Mesendoderm (in vitro differentiated cells): ENCODE measurements around the gene SRGAP1.
"Not testable (repeated sequence)": the region's sequence is repeated elsewhere in the genome, so short reads cannot be mapped to it uniquely, and the experiment has no call there.

ENCODE experiments used
- DNase-seq: peaks from one replicate; pipeline ENCODE4 v3.0.0; 2013
- H2AK5ac ChIP-seq: 2 replicates; pipeline ENCODE4 v1.6.1; 2013; ENCODE audit warnings: low read length, inconsistent platforms
- H2BK120ac ChIP-seq: 2 replicates; pipeline ENCODE4 v1.6.1; 2013; ENCODE audit warnings: low read depth, mild to moderate bottlenecking, low read length, moderate library complexity, mixed read lengths
- H2BK15ac ChIP-seq: replicated peaks from 2 replicates; pipeline ENCODE4 v1.6.1; 2013; ENCODE audit warnings: low read depth, mild to moderate bottlenecking, moderate library complexity
- H2BK5ac ChIP-seq: 2 replicates; pipeline ENCODE4 v1.6.1; 2013; ENCODE audit warnings: low read length, inconsistent platforms
- H3K18ac ChIP-seq: 2 replicates; pipeline ENCODE4 v1.6.1; 2013; ENCODE audit warnings: mild to moderate bottlenecking, low read length, mixed read lengths
- H3K23ac ChIP-seq: one replicate; pipeline ENCODE4 v1.6.1; 2013; ENCODE audit warnings: low read length
- H3K27ac ChIP-seq: 2 replicates; pipeline ENCODE4 v1.5.1; 2013; ENCODE audit warnings: low read depth, mild to moderate bottlenecking, inconsistent platforms, low read length, moderate library complexity
- H3K27me3 ChIP-seq: 2 replicates; pipeline ENCODE4 v1.6.1; 2013; ENCODE audit warnings: low read length, control low read depth, mild to moderate bottlenecking, inconsistent platforms; ENCODE audit not compliant: insufficient read depth, poor library complexity
- H3K36me3 ChIP-seq: 2 replicates; pipeline ENCODE4 v1.6.1; 2013; ENCODE audit warnings: low read length, inconsistent platforms; ENCODE audit not compliant: control insufficient read depth, insufficient read depth
- H3K4ac ChIP-seq: one replicate; pipeline ENCODE4 v1.6.1; 2013; ENCODE audit warnings: low read depth, mild to moderate bottlenecking, low read length, moderate library complexity
- H3K4me1 ChIP-seq: 2 replicates; pipeline ENCODE4 v1.6.1; 2013; ENCODE audit warnings: low read depth, low read length, inconsistent platforms; ENCODE audit not compliant: control insufficient read depth
- H3K4me2 ChIP-seq: 2 replicates; pipeline ENCODE4 v1.6.1; 2013; ENCODE audit warnings: low read length
- H3K4me3 ChIP-seq: 2 replicates; pipeline ENCODE4 v1.5.1; 2013; ENCODE audit warnings: mild to moderate bottlenecking, low read length
- H3K56ac ChIP-seq: one replicate; pipeline ENCODE4 v1.6.1; 2013; ENCODE audit warnings: low read length
- H3K79me1 ChIP-seq: 2 replicates; pipeline ENCODE4 v1.6.1; 2013; ENCODE audit warnings: low read length, inconsistent platforms
- H3K79me2 ChIP-seq: 2 replicates; pipeline ENCODE4 v1.6.1; 2013; ENCODE audit warnings: mild to moderate bottlenecking, low read length; ENCODE audit not compliant: control insufficient read depth, insufficient read depth
- H3K9ac ChIP-seq: 2 replicates; pipeline ENCODE4 v1.6.1; 2013; ENCODE audit warnings: low read length, inconsistent platforms
- H4K5ac ChIP-seq: one replicate; pipeline ENCODE4 v1.6.1; 2013; ENCODE audit warnings: low read length
- H4K8ac ChIP-seq: one replicate; pipeline ENCODE4 v1.6.1; 2013; ENCODE audit warnings: low read depth, mild to moderate bottlenecking, control low read depth, low read length, moderate library complexity
- WGBS: extraction: QIAGEN DNeasy Blood & Tissue Kit; methylation state at CpG from one replicate; pipeline ENCODE4 v1.1.7; 2013; ENCODE audit warnings: low lambda C conversion rate, missing lambda C conversion rate; ENCODE audit not compliant: insufficient coverage; ENCODE audit errors: extremely low coverage; 5-methylcytosine and 5-hydroxymethylcytosine counted together

Gene SRGAP1

DNA sequence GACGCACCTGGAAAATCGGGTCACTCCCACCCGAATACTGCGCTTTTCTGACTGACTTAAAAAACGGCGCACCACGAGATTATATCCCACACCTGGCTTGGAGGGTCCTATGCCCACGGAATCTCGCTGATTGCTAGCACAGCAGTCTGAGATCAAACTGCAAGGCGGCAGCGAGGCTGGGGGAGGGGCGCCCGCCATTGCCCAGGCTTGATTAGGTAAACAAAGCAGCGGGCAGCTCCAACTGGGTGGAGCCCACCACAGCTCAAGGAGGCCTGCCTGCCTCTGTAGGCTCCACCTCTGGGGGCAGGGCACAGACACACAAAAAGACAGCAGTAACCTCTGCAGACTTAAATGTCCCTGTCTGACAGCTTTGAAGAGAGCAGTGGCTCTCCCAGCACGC, 351.3 kb downstream of the SRGAP1 start:
- not testable (repeated sequence) for H3K27ac ChIP-seq, DNase-seq, H3K9ac ChIP-seq, H3K23ac ChIP-seq, H3K4me2 ChIP-seq, H3K4me3 ChIP-seq, H2BK15ac ChIP-seq, H3K79me1 ChIP-seq, H3K4ac ChIP-seq, H3K36me3 ChIP-seq, H4K5ac ChIP-seq, H3K56ac ChIP-seq, H4K8ac ChIP-seq, H3K27me3 ChIP-seq, H3K4me1 ChIP-seq, H2AK5ac ChIP-seq, H2BK5ac ChIP-seq, H3K18ac ChIP-seq, H2BK120ac ChIP-seq, H3K79me2 ChIP-seq
- WGBS: no CpG with 5 or more reads among the region's 15 CpGs

DNA sequence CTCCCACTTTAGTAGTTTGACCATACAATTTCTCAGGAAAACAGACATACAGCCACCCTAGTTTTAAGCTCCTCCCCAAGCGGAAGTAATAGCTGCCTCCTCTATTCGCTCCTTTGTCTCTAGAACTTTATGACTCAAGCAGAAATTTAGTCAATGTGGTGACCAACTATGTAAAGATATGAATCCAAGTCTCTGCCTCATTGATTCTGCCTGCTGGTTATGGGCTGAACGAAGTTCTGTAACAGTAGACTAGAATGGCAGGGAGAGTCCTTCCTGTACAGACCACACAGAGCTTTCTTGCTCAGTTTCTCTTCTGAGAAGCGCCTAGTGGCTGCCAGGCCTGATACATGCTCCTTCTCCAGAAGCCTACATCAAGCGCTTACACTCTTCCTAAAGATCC, 358.5 kb downstream of the SRGAP1 start:
- Histone ChIP-seq H2BK5ac (no peak overlapping the region), H3K23ac (no peak overlapping the region)

DNA sequence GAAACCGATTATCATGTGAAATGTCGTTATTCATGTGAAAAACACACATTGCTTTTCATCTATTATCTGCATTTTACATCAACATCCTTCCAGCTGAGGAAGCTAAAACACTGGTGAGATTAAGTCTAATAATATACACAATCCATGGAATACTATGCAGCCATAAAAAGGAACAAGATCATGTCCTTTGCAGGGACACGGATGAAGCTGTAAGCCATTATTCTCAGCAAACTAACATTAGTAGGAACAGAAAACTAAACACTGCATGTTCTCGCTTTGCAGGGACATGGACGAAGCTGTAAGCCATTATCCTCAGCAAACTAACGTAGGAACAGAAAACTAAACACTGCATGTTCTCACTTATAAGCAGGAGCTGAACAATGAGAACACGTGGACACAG, 359.3 kb downstream of the SRGAP1 start:
- Histone ChIP-seq H3K4me3 (no peak overlapping the region), H3K27me3 (no peaks in the 10 kb centered on the region), H2BK15ac (no peak overlapping the region), H3K79me2 (no peaks in the 10 kb centered on the region), H3K79me1 (no peaks in the 10 kb centered on the region), H2BK120ac (no peak overlapping the region), H3K23ac (no peak overlapping the region), H3K4me2 (no peak overlapping the region), H3K4me1 (no peaks in the 10 kb centered on the region), H4K5ac (no peak overlapping the region), H3K9ac (no peak overlapping the region), H3K56ac (no peak overlapping the region), H3K18ac (no peak overlapping the region), H3K27ac (no peak overlapping the region), H2AK5ac (no peak overlapping the region), H3K4ac (no peak overlapping the region), H4K8ac (no peak overlapping the region), H2BK5ac (no peak overlapping the region), H3K36me3 (peaks cover 1% of the 10 kb centered on the region)
- WGBS: no CpG with 5 or more reads among the region's 7 CpGs
- no peak for DNase-seq

More for the DNA sequence above, 358.5 kb downstream of the SRGAP1 start:
- H3K79me2 ChIP-seq: no peaks in the 10 kb centered on the region
- no peak overlapping the region for H3K4me2 ChIP-seq
- H3K4me3 ChIP-seq: no peak overlapping the region
- peaks cover 1% of the 10 kb centered on the region for H3K36me3 ChIP-seq
- no peak overlapping the region for H4K8ac ChIP-seq
- no peak for DNase-seq
- H3K56ac ChIP-seq: no peak overlapping the region
- H3K4me1 ChIP-seq: no peaks in the 10 kb centered on the region
- H3K27me3 ChIP-seq: no peaks in the 10 kb centered on the region
- no peak overlapping the region for H3K9ac ChIP-seq
- H2BK120ac ChIP-seq: no peak overlapping the region
- H2AK5ac ChIP-seq: no peak overlapping the region
- WGBS: no CpG with 5 or more reads among the region's 5 CpGs
- H2BK15ac ChIP-seq: no peak overlapping the region
- H3K18ac ChIP-seq: no peak overlapping the region
- no peak overlapping the region for H4K5ac ChIP-seq
- H3K27ac ChIP-seq: no peak overlapping the region
- H3K79me1 ChIP-seq: no peaks in the 10 kb centered on the region
- no peak overlapping the region for H3K4ac ChIP-seq

DNA sequence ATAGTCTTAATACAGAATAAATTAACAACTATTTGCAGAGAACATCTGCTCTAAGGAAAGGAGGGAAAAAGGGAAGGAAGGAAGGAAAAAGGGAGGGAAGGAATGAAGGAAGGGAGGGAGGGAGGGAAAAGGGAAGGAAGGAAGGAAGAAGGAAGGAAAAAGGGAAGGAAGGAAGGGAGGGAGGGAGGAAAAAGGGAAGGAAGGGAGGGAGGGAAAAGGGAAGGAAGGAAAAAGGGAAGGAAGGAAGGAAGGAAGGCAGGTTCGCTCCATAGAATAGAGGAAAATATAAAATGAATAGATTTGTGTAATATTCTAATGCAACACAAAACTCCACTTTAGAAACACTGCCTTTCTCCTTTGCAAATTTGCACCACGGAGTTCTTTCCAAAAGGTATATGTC, 361.0 kb downstream of the SRGAP1 start:
- H3K79me2 ChIP-seq: no peaks in the 10 kb centered on the region
- H3K4me1 ChIP-seq: no peaks in the 10 kb centered on the region
- no peak overlapping the region for H4K5ac ChIP-seq
- H2BK15ac ChIP-seq: no peak overlapping the region
- H2BK5ac ChIP-seq: no peak overlapping the region
- no peak overlapping the region for H3K9ac ChIP-seq
- no peak overlapping the region for H3K4me2 ChIP-seq
- H3K4me3 ChIP-seq: no peak overlapping the region
- H4K8ac ChIP-seq: no peak overlapping the region
- H3K27ac ChIP-seq: no peak overlapping the region
- H3K27me3 ChIP-seq: no peaks in the 10 kb centered on the region
- H2AK5ac ChIP-seq: no peak overlapping the region
- H3K4ac ChIP-seq: no peak overlapping the region
- H2BK120ac ChIP-seq: no peak overlapping the region
- WGBS: no CpG with 5 or more reads among the region's 2 CpGs
- H3K23ac ChIP-seq: no peak overlapping the region
- no peak overlapping the region for H3K56ac ChIP-seq
- H3K18ac ChIP-seq: no peak overlapping the region
- no peak for DNase-seq
- H3K36me3 ChIP-seq: peaks cover 1% of the 10 kb centered on the region
- no peaks in the 10 kb centered on the region for H3K79me1 ChIP-seq

DNA sequence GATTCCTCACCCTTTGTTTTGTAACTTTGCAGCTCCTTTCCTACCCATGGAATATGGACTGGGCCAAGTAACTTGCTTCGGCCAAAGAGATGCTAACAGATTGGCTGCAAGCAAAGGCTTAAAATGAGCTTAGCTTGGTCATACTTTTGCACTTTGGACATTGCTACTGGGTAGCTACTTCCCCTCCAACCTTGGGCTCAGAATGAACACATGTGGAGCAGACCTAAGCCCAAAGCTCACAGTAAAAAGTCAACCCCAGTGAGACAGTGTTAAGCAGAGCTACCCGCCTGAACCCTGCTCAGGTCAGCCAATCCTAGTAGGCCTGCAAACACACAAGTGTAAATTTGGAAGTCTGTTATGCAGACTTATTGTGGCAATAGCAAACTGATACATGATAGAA, 363.0 kb downstream of the SRGAP1 start:
- Histone ChIP-seq H3K4me3 (no peak overlapping the region), H4K8ac (no peak overlapping the region), H3K79me2 (no peaks in the 10 kb centered on the region), H3K79me1 (no peaks in the 10 kb centered on the region), H3K4me1 (no peaks in the 10 kb centered on the region), H3K23ac (no peak overlapping the region), H2BK5ac (no peak overlapping the region), H2AK5ac (no peak overlapping the region), H3K36me3 (peaks cover 1% of the 10 kb centered on the region), H2BK15ac (no peak overlapping the region), H3K56ac (no peak overlapping the region), H3K18ac (no peak overlapping the region), H3K4ac (no peak overlapping the region), H3K4me2 (no peak overlapping the region), H3K27me3 (no peaks in the 10 kb centered on the region), H4K5ac (no peak overlapping the region), H3K9ac (no peak overlapping the region), H3K27ac (no peak overlapping the region), H2BK120ac (no peak overlapping the region)
- WGBS: no CpG with 5 or more reads among the region's 2 CpGs
- no peak for DNase-seq
